HG03457 (cell line): Measurements from ENCODE around the gene MAP10.
"Not testable (repeated sequence)": the region's sequence is repeated elsewhere in the genome, so short reads cannot be mapped to it uniquely, and the experiment has no call there.

Experiments used
- ATAC-seq: cut with Tn5 transposase; IDR thresholded peaks from one replicate; pipeline ENCODE4 v1.9.1; 2021; ENCODE audit warnings: moderate number of reproducible peaks; ENCODE audit not compliant: unreplicated experiment

Gene MAP10, protein sequence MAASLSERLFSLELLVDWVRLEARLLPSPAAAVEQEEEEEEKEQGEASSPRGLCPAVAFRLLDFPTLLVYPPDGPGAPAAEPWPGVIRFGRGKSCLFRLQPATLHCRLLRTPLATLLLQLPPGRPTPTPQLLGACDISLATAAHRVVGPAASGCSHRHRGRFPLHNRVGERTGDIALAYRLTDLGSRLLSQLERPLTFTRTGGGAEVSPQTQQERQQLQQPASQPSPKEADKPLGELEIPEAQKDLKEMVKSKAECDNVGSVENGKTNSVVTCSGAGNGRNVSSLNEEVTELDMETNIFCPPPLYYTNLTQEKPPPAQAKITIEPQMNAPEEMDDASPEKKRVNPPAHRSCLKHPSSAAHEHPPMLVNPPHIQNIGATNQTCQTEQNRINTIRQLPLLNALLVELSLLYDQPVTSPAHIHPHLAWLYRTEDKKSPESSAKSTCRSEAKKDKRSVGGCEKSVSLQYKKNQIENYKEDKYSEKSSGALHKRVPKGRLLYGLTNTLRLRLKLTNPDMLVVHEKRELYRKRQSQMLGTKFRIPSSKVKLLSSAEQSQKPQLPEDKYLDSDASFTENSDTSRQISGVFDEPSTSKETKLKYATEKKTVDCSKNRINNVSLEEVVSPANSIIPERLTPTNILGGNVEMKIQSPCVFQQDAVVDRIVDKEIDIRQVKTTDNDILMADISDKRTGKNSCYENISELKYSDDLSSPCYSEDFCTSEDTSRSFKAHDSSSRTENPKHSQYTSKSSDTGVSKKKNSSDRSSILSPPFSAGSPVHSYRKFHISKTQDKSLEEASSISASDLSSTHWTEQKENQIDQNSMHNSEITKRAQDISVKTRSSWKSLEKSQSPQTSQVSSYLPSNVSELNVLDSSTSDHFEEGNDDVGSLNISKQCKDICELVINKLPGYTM

DNA sequence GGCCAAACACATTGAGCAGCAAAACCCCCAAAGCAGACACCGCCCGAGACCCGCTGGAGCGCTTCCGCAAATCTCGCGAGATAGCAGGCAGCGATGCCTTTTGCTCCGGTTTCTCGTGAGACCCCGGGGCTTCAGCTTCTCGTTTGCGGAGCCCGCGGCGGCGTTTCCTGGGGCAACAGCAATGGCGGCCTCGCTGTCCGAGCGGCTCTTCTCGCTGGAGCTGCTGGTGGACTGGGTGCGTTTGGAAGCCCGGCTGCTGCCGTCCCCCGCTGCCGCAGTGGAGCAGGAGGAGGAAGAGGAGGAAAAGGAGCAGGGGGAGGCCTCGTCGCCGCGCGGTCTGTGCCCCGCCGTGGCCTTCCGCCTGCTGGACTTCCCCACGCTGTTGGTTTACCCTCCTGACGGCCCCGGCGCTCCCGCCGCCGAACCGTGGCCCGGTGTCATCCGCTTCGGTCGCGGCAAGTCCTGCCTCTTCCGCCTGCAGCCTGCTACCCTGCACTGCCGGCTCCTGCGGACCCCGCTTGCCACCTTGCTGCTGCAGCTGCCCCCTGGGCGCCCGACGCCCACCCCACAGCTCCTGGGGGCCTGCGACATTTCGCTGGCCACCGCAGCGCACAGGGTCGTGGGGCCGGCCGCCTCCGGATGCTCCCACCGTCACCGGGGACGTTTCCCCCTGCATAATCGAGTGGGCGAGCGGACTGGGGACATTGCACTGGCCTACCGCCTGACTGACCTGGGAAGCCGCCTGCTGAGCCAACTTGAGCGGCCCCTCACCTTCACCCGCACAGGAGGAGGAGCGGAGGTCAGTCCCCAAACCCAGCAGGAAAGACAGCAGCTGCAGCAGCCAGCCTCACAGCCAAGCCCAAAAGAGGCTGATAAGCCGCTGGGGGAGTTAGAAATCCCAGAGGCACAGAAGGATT, at the start of gene MAP10:
Gene MAP10 (plus strand): TSS at position 148 of the 917 bp plus-strand sequence. CDS start 34 bp downstream, at position 182.
- ATAC-seq: peak; percentile 89

DNA sequence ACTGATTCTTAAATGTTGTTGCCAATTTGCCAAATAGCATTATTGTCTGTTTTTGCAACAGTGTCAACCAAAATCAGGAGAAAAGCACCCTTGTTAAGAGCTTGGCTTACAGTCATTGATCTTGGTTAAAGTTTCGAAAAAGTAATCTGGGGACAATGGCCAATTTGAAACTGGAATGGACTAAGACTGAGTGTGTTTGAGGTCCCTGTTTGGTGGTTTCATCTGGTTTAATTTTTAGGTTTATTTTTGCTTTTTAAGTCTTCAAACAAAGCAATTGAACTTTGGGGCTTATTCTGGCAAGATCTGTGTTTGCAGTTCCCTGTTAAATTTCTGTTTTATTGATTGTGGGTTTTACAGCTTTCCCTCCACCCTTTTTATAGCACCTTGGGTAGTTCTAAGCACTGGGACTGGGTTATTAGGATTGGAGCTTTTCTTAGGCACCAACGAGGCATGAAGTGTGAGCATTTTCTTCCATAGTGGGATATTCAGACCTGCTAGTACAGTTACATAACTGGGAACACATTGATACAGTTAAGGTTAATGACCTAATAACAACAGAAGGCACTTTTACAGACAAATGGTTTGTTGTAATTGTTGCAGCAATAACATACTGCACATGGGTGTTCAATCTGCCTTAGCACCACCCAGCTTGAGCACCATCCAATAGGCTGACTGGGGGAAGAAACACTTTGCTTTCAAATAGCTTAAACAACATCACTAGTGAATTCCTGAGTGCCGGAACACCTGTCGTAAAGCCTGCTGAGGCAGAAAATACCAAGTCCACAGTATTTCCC, 40.6 kb upstream of the MAP10 start:
- ATAC-seq: no peak

DNA sequence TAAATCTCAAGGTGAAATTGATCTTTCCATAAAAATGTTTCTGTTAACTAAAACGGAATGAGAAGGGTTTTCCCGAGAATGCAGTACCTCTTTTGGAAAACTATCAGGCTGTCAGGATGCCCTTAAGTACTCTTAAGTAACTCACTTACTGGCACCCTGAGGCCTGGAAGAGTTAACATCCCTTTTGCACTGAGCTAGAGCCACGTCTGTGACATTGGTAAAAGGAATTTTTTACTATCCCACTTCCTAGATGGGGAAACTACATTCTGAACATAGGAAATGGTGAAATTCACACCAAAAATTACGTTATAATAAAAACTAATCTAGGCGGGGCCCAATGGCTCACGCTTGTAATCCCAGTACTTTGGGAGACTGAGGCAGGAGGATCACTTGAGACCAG, 39.7 kb upstream of the MAP10 start:
- no peak for ATAC-seq

DNA sequence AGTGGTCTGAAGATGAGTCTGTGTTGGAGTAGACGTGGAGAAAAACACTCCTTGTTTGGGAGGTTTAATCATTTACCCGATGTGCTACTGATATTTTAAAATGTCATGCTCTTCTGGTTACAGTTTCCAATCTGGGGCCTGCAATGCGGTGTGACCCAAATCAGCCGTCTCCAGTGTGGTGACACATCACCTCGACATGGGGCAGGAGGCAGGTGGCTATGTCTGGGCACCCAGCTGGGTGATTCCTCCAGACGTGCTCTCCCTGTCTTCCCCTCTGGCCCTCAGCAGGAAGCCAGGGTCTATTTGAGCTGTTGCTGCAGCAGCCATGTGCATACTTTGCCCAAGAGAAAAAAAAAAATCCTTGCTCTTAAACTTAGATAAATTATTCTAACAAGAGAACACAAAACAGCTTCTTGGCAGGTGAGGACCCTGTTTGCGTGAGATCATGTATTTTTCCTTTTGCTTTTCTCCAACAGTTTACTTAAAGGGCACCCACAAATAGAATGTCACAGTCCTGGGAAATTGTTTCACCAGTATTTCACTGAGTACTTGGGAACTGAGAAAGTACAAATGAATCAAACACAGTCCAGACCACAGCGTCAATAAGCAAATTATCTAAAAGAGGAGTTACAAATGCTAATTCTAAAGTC, 38.9 kb upstream of the MAP10 start:
- no peak for ATAC-seq

DNA sequence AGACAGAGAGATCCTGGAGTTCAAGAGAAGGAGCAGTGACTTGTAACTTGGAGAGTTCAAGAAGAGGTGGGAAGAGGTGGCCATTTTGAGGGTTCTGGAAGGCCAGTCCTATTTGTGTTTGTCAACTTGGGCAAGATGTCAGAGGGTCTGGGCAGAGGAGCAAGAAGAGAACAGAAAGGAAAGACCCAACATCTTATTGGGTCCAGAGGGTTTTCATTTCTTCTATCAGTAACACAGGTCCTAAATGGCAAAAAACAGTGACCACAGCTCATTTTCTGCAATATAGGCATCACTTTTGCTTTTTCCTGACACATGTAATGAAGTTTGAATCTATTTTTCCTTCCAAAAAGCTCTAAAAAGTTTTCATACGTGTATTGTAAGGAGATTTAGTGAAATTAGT, 38.3 kb upstream of the MAP10 start:
- ATAC-seq: no peak

DNA sequence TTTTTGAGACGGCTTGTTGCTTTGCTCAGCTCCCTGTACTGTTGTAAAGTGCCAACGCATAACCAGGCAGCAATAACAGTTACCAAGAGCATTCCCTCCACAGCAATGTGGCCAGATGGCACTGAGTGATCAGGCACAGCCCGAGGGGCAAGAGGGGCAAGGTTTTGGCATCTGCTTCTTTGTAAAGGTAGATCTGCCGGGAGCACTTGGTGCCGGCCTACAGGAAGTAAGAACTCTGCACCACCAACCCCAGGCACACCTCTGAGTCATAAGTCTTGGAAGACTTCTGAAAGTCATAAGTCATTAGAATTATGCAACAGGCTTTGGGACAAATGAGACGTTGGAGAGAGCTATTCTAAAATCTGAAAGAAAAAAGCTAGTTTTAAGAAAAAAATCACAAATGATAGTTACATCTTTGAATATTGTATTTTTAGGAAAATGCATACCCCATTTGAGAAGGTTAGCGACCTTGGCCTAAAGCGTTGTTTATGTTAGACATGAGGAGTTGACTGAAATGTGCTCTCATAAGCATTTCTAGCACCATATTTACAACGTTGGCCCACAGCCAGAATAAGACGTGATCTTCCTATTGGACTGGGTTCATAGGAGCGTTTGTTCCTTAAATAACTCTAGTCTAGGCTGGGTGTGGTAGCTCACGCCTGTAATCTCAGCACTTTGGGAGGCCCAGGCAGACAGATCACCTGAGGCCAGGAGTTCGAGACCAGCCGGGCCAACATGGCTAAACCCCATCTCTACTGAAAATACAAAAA, 37.7 kb upstream of the MAP10 start:
- no peak for ATAC-seq

DNA sequence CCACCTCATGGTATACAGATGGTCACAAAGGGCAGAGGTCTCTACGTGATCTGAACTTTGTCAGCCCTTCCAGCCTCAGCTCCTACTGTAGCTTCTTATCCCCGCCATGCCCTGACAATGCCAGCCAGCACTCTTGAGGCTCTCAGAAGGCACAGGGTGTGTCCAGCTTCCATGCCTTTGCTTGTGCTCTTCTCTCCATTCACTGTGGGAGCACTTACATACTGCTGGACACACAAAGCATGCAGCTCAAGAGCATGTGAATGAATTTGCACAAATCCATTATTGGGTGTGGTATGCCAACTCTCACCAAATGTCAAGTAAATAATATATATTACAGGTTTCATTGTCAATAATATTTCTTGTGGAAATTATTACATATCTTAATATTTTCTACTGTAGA, 36.4 kb upstream of the MAP10 start:
- ATAC-seq: no peak

DNA sequence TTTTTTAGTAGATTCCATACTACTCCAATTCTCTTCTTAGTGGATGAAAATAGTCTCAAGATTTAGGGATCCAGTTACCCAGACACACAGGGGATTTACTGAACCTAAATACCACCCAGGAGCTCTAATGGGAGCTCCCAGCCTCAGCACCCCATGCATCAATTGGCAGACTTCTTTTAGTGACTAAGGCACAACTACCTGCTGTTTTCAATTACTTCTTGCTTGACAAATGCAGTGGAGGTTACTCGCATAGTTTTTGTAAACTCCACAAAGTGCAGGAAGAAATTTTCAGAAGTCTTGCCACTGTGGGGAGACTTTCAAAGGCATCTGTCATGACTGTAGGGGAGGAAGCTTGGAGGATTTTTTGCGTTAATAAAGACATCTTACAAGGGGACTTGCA, 35.5 kb upstream of the MAP10 start:
- no peak for ATAC-seq

DNA sequence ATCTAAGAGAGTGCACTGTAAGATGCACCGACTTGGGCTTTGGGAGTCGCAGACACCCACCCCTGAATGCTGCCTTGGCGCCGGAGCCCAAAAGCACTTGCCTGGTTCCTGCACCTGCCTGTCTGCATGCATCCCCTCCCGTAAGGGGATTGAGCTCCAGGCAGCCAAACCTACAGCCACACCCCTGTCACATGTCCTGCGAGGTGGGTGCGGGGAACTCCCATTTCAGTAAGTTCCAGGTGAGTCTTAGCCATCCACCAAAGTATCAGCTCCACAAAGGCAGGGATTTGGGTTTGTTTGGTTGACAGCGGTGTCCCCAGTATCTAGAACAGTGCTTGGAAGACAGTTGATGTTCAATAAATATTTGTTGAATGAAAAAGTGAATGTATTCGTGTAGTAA, 31.5 kb upstream of the MAP10 start:
- no peak for ATAC-seq

DNA sequence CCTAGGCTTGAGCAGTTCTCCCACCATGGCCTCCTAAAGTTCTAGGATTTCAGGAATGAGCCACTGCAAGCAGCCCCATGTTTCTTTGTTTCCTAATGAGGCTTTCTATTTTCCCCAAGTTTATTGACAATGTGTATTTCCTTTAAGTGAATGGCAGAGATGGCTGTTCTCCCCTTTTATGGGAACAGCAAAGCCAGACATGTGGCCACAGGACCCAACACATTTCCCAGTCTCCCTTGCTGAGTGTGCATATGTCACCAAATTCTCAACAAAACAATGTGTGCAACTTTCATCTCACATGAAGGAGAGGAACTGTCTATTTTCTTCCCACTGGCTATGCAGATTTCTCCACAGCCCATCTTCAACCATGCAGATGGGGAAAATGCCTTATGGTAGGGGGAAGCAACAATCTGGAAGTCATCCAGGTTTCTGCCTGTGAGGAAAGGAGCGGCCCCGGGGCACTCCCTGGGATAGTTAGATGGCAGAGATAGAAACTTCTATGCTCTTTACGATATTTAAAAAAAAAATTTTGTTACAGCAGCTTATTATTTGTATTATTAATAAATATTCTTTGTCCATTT, 28.6 kb upstream of the MAP10 start:
- no peak for ATAC-seq

DNA sequence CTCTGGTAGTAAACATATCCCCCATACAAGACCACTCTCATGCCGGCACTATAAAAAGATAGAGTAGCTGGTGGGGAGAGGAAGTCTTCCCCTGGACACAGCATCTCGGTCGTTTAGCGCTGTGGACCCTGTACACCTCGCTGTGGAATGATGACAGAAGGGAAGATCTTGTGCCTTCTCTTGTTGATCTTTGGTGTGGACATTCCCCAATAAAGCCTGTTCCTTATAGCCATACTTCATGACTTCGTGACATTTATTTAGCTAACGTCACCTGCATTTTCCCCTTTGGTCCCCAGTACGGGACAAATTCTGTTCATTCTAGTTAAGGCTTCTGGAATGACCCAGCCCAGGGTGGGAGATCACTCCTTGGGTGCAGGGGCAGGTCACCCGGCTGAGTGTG, 24.9 kb upstream of the MAP10 start:
- no peak for ATAC-seq

DNA sequence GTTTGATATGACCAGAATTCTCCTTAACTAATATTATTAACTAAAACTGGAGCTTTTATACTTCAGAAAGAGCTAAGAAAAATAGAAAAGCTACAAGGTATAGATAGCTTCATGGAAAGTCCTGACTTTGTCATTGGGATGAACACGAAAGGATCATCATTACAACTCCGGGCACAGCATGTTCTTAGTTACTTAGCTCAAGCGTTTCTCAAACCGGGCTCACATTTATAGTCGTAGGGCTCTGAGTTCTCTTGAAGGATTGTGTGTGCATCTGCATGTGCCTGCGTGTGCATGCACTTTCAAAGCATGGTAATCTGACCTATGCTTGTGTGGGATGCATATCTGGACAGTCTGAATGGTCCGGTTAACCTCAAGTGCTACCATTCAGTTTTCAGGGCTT, 20.4 kb upstream of the MAP10 start:
- no peak for ATAC-seq

DNA sequence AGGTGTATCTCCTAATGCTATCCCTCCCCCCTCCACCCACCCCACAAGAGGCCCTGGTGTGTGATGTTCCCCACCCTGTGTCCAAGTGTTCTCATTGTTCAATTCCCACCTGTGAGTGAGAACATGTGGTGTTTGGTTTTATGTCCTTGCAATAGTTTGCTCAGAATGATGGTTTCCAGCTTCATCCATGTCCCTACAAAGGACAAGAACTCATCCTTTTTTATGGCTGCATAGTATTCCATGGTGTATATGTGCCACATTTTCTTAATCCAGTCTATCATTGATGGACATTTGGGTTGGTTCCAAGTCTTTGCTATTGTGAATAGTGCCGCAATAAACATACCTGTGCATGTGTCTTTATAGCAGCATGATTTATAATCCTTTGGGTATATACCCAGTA, 19.6 kb upstream of the MAP10 start:
- ATAC-seq: not testable (repeated sequence)

DNA sequence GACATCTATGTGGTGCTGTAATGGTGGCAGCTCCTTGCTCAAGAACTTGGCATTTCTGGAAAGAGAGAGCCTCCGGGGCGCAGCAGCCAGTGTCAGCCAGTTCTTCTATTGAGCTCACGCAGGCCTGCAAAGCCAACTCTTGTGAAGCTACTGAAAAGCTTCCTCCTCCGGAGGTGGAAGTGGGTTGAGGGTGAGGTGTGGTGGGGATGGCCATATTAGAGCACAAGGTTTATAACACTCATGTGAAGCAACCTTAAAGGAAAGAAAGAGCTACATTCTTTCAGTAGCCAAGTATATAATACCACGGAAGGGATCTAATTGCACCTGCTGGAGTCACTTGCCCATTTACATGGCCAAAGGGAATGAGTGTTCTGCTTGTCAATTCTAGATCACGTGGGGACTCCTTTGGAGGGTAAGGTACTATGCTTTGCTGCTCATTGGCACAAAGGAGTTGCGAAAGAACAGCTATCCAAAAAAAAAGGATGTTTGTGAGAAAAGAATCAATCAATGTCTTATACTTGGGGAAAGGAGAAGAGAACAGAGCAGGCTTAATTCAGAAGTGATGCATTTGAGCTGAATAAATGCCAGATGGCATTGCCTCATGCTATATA, 18.3 kb upstream of the MAP10 start:
- no peak for ATAC-seq

DNA sequence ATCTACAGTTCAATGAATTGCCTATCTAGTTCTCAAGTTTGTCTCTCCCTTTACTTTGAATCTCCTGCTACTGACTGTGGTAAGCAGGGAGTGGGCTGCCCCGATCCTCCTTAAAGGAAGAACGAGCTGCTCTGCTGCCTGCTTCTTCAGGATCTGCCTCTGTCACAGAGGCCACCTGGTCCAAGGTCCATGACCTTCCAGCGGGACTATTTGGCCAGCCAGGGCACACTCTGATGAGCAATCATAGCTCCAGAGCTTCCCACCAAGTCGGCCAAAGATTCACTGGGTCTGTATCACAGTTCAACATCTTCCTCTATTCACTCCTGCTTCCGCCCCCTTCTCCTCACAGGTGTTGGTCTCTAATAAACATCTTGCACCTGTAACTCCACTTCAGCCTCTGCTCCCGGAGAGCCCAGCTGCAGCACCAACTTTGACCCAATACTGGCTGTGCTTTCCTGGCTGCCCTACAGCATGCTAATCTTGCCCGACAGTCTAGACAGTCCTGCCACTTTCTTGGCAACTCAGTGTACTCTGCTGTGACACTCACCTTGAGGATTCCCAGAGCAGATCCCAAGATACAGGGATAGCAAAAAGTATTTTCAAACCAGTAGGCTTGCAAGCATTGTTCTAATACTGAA, 16.9 kb upstream of the MAP10 start:
- no peak for ATAC-seq

DNA sequence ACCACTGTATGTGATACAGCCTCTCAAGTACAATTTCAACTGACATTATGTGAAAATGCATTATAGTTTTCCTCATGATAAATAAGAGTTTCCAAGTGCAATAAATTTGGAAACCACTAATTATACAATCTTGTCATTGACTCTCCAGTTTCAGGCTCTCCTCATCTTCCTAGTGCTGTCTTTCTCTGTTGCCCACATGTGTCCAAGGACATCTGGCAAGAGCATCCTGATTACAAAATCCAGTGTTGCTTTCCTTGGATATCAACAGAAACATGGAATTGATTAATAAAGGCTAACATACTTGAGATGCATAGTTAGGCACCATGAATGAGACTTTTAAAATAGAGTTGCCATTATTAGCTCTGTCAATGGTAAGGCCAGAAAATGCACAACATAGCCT, 15.6 kb upstream of the MAP10 start:
- no peak for ATAC-seq

DNA sequence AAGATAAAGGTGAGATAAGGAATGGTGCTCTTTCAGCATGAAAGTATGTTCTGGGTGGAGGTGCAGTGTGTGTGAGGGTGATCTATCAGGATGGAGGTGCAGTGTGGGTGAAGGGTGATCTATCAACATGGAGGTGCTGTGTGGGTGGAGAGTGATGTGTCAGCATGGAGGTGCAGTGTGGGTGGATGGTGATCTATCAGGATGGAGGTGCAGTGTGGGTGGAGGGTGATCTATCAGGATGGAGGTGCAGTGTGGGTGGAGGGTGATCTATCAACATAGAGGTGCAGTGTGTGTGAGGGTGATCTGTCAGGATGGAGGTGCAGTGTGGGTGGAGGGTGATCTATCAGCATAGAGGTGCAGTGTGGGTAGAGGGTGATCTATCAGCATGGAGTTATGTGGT, 12.3 kb upstream of the MAP10 start:
- ATAC-seq: no peak

DNA sequence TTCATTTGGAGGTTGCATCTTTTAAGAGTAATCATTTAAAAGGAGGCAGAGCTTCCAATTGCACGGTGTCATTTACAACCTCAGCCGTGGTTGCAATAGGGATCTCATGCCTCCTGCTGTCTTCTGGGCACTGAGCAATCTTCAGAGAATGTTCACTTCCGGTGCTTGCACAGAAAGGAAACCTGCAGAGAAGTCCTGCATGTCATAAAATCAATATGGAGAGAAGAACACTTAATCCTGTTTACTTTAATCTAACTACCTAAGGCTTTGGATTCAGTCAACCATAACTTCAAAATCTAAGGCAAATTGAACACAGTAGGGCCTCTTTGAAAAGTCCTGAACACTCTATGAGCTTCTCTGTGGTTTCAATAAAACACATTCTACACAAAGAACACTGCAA, 11.3 kb upstream of the MAP10 start:
- no peak for ATAC-seq
